Measurements from ENCODE around the gene ARHGAP10.

DNA sequence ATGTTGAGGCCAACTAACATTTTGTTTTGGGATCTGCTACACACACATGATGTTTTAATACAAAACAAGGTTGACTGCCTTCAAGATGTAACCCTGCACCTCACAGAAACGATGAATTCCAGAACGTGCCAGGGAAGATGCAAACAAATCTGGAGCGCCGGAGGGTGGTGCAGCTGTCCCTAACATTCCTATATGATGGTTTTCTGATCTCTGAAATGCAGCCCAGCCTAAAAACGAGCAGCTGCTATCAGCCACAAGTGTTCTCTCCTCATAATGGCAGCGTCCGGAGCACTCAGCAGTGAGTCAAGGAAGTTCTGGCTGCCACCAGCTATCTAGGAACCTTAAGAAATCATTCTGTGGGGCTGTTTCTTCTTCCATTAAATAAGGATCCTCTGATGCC, 376.9 kb downstream of the ARHGAP10 start:
- no peak for TF ChIP-seq POLR2AphosphoS5 (IDR thresholded peaks at IDR 0.05; ENCODE audit: low read depth, low read length)
- TF ChIP-seq POLR2A (IDR thresholded peaks at IDR 0.05; ENCODE audit: low read depth, low read length), result no peak
- no peak for TF ChIP-seq SPI1 (IDR thresholded peaks at IDR 0.05; ENCODE audit: low read depth, low read length)
